ENCODE measurements around the gene SLC24A5.
A peak's percentile ranks its signal among the peaks of the same experiment; 100 is the strongest.

SLC24A5 gene

DNA sequence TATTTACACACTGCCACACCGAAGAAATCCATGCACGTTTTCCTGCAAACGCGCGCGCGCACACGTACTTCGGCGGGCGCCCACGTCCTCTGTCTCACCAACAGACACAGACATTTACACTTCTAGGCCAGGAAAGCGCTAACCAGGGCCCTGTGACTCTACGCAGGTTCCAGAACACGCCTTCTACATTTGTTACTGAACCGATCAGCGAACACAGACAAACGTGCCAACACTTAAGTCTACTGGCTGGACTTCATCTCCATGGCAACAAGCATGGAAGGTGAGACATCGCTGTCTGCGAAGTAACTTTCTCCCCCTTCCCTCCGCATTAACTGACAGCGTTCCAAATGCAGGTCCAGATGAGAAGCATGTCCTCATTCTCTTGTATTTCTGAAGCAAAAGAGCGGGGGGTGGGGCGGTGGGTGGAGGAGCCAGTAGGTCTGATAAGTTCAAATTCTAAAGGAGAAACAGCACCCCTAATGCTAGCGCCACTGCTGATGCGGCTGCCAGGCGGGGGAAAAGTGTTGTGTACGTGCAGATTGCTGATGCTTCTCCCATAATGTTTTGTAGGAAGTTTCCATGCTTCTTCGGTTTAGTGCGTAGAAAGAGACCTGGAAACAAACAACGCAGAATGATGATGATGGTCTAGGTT, 70.9 kb downstream of the SLC24A5 start, which contains the start of gene CTXN2:
CTXN2 (plus strand) TSS at position 92 of the 652 bp plus-strand sequence. CDS start 9,636 bp downstream, outside the sequence.
- H3K4me3 ChIP-seq (ENCODE audit: control insufficient read depth in 1 of 7, extremely low read depth in 1 of 7, insufficient read depth in 4 of 7, low read depth in 2 of 7, low read length in 6 of 7): peak within 1 kb of the TSS in 2 of 7 experiments; percentile 8 to 40

More for the DNA sequence above, 70.9 kb downstream of the SLC24A5 start, which contains the start of gene CTXN2:
- peaks cover 0 to 6% (median 2%) of the 10 kb centered on the region in 5 experiments for H3K9me3 ChIP-seq (ENCODE audit: control extremely low read depth in 1 of 5, control insufficient read depth in 4 of 5, insufficient read depth in 2 of 5, low read depth in 1 of 5, low read length in 4 of 5)
- peaks cover 8 to 35% (median 19%) of the 10 kb centered on the region in 5 experiments for H3K27me3 ChIP-seq (replicated peaks in 2 of 5; ENCODE audit: control insufficient read depth in 4 of 5, insufficient read depth in 5 of 5, low read length in 4 of 5)
- ChIA-PET POLR2A (no interaction called here), CTCF (no interaction called here)
- 10% methylated on average over 28 of the region's 31 CpGs for WGBS (ENCODE audit: insufficient coverage)
- DNase-seq: peak in 2 of 3 donors; percentile 3 to 6
- no peak within 1 kb of the TSS for H3K27ac ChIP-seq (ENCODE audit: insufficient read depth in 1 of 2, low read depth in 1 of 2, low read length in 2 of 2, poor library complexity in 1 of 2, severe bottlenecking in 2 of 2)
- H3K36me3 ChIP-seq (ENCODE audit: control insufficient read depth in 4 of 4, insufficient read depth in 4 of 4, low read length in 3 of 4): no peaks in the 10 kb centered on the region
- H3K4me1 ChIP-seq (ENCODE audit: control extremely low read depth in 1 of 4, control insufficient read depth in 4 of 4, insufficient read depth in 4 of 4, low read length in 3 of 4): peaks cover 0 to 8% (median 4%) of the 10 kb centered on the region in 4 experiments
